OCI-LY1 (cell line): ENCODE measurements around the gene KCNT1.

Source experiments
- EZH2 ChIP-seq: fragments of 200-600 bp; sonication (generic), shearing (Covaris generic); IDR thresholded peaks from 2 replicates; pipeline ENCODE4 v1.8.0; 2017; ENCODE audit warnings: borderline replicate concordance, mixed run types, mild to moderate bottlenecking, antibody characterized with exemption, low read length, moderate library complexity, mixed read lengths
- TF ChIP-seq, protein P1 (sequence below): fragments of 200-600 bp; sonication (generic), shearing (Covaris generic); IDR thresholded peaks from 2 replicates; pipeline ENCODE4 v1.5.1; 2017; ENCODE audit warnings: mild to moderate bottlenecking, antibody characterized with exemption, low read length, moderate library complexity, mixed read lengths

DNA sequence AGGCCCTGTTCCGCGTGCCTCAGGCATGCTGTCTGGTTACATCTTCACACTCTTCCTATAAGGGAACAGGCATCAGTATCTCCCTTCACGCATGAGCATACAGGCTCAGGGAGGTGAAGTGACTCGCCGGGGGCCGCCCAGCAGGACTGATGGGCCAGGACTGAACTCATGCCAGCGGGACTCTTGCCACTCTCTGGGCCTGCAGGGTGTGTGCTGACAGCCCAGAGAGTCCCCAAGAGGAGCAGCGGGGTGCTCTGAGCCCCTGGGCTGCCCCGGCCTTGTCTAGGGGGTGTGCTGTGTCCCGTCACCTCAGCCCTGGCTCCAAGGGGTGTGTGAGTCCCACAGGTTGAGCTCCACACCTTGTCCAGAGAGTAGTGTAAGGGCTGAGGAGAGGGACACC lies 9.9 kb downstream of the KCNT1 start:
- TF ChIP-seq, protein P1, sequence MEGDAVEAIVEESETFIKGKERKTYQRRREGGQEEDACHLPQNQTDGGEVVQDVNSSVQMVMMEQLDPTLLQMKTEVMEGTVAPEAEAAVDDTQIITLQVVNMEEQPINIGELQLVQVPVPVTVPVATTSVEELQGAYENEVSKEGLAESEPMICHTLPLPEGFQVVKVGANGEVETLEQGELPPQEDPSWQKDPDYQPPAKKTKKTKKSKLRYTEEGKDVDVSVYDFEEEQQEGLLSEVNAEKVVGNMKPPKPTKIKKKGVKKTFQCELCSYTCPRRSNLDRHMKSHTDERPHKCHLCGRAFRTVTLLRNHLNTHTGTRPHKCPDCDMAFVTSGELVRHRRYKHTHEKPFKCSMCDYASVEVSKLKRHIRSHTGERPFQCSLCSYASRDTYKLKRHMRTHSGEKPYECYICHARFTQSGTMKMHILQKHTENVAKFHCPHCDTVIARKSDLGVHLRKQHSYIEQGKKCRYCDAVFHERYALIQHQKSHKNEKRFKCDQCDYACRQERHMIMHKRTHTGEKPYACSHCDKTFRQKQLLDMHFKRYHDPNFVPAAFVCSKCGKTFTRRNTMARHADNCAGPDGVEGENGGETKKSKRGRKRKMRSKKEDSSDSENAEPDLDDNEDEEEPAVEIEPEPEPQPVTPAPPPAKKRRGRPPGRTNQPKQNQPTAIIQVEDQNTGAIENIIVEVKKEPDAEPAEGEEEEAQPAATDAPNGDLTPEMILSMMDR: no peak
- no peak for TF ChIP-seq EZH2
